AG04450 (cell line): ENCODE measurements around the gene GRB10. TPM values are rescaled to one million over a fixed set of nuclear protein-coding genes. Genes with fewer than 3 reads are reported as not detected.
A peak's percentile ranks its signal among the peaks of the same experiment; 100 is the strongest.

Experiments used
- CTCF ChIA-PET: fragments of 300-600, 350-600 bp; formaldehyde crosslinking; extraction: SDS; loops from one replicate; lab custom pipeline; 2022; ENCODE audit warnings: antibody characterized with exemption, inconsistent platforms; lab: Charles Lee
- POLR2A ChIA-PET: fragments of 350-600 bp; formaldehyde crosslinking; extraction: SDS; loops from one replicate; lab custom pipeline; 2021; ENCODE audit warnings: antibody characterized with exemption, inconsistent platforms; lab: Yijun Ruan, JAX
- DNase-seq: peaks from one replicate; pipeline ENCODE4 v3.0.0-alpha.2; 2011; ENCODE audit warnings: low read depth, low spot score
- H3K27ac ChIP-seq: one replicate; pipeline ENCODE4 v1.5.1; 2012; ENCODE audit warnings: low read depth, low read length, control low read depth
- H3K27me3 ChIP-seq: one replicate; pipeline ENCODE4 v1.6.0; 2012; ENCODE audit warnings: low read length; ENCODE audit not compliant: control insufficient read depth, insufficient read depth
- H3K4me3 ChIP-seq: 2 replicates; pipeline ENCODE4 v1.5.1; 2011; ENCODE audit warnings: mild to moderate bottlenecking, low read depth, low read length, control low read depth
- H3K9me3 ChIP-seq: 2 replicates; pipeline ENCODE4 v1.5.1; 2012; ENCODE audit warnings: low read length; ENCODE audit not compliant: control insufficient read depth, insufficient read depth
- CTCF ChIP-seq: IDR thresholded peaks from 2 replicates; pipeline ENCODE4 v1.5.1; 2011; ENCODE audit warnings: low read depth, low read length, control low read depth, inconsistent platforms
- polyA plus RNA-seq: library from polyadenylated mRNA; depleted of rRNA; stranded (reverse); fragments of >200 nt; gene quantifications from 2 replicates; pipeline ENCODE4 v1.2.3, GENCODE V29; 2011

GRB10 gene
- polyA plus RNA-seq, 1 experiment: 8.0 TPM

- ChIA-PET POLR2A (no interaction called here), CTCF (no interaction called here)
- no peak overlapping the region for H3K4me3 ChIP-seq
- H3K9me3 ChIP-seq: no peaks in the 10 kb centered on the region
- no peak overlapping the region for H3K27ac ChIP-seq
- no peak for DNase-seq
- H3K27me3 ChIP-seq: peaks cover 10% of the 10 kb centered on the region
- TF ChIP-seq CTCF: peak; percentile 8; the same call in 1 of the 2 replicates
These were observed 43.9 kb upstream of the GRB10 start for GRCh38 chr7:50826371-50827172.

- DNase-seq: no peak
- Histone ChIP-seq H3K27me3 (peaks cover 5% of the 10 kb centered on the region), H3K4me3 (no peak overlapping the region), H3K27ac (no peak overlapping the region), H3K9me3 (no peaks in the 10 kb centered on the region)
- TF ChIP-seq CTCF: no peak
- ChIA-PET CTCF (no interaction called here), POLR2A (no interaction called here)
These were observed 42.8 kb upstream of the GRB10 start for GRCh38 chr7:50825465-50825864.

DNA sequence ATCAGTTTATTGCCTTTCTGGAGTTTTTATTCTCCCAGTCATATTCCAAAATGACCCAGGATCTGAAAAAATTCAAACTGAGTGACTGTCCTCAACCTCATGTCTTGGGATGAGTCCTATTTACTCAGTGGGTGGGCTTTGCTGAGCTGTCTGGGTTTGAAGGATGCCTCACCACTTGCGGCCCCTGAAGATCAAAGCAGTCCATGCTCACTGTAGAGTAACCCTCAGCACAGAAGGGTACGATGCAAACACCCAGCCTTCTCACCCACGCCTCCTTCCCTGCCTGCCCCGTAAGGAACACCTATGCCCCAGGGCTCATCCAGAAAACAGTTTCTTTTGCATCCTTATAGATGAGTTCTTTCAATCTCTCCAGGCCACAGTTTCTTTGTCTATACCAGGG lies 42.2 kb upstream of the GRB10 start:
- Histone ChIP-seq H3K9me3 (no peaks in the 10 kb centered on the region), H3K27ac (no peak overlapping the region), H3K4me3 (no peak overlapping the region), H3K27me3 (peaks cover 5% of the 10 kb centered on the region)
- POLR2A ChIA-PET: no interaction called here
- TF ChIP-seq CTCF: no peak
- CTCF ChIA-PET: no interaction called here
- DNase-seq: no peak

- TF ChIP-seq CTCF: no peak
- POLR2A ChIA-PET: no interaction called here
- Histone ChIP-seq H3K27me3 (peaks cover 11% of the 10 kb centered on the region), H3K9me3 (no peaks in the 10 kb centered on the region), H3K4me3 (no peak overlapping the region), H3K27ac (no peak overlapping the region)
- CTCF ChIA-PET: no interaction called here
- no peak for DNase-seq
These were observed 40.0 kb upstream of the GRB10 start for GRCh38 chr7:50822706-50823105.

DNA sequence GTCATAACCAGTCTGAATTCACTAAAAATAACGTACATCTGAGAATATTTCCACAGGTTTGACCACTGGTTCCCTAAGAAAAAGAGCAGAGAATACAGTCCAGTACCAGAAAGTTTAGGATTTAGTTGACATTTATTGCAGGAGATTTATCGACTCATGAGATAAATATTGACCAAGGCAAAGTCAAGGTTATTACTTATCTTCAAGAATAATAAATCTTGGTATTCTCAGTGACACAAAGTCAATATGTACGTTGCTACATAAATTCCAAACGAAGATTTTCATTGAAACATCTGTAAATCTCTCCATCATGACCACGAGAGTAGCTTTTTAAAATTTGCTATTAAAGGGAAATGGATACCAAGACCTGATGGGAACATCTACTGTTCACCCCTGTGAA lies 39.4 kb upstream of the GRB10 start:
- ChIA-PET POLR2A (no interaction called here), CTCF (interaction anchor here (1.2 kb wide), 1 partner anchor 354 kb away, joined by 3 read pairs; no protein-coding TSS in a partner anchor)
- no peaks in the 10 kb centered on the region for H3K9me3 ChIP-seq
- no peak for TF ChIP-seq CTCF
- no peak overlapping the region for H3K27ac ChIP-seq
- H3K4me3 ChIP-seq: no peak overlapping the region
- DNase-seq: no peak
- H3K27me3 ChIP-seq: peaks cover 11% of the 10 kb centered on the region
